Measurements from ENCODE around the gene TMEM218. TPM values are rescaled to one million over a fixed set of nuclear protein-coding genes. Genes with fewer than 3 reads are reported as not detected.

The TMEM218 gene
- total and polyA plus RNA-seq, 5 donors from 2014 or later: 9.7 to 42.8 (median 40.1) TPM

DNA sequence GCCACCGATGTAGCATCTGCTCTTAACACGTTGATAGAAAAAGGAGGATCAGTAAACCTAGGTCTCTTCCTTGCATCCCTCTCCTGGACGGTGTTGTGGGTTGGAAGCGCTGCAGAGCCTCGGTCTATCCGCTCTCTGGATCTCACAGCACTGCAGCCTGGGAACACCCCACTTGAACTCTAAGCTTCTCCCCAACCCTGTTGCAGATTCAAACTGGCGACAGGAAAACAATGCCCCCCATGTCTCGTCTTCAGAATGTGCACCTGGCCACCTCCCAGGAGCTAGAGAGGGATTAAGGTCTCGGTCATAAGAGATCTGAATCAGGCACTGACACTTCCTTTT is 454 bp downstream of the TMEM218 start:
- H3K4me1 ChIP-seq (ENCODE audit: control insufficient read depth, insufficient read depth, low read length, poor library complexity, severe bottlenecking): peaks cover 14% of the 10 kb centered on the region
- H3K36me3 ChIP-seq (ENCODE audit: control insufficient read depth, insufficient read depth, low read length): no peaks in the 10 kb centered on the region
- peak overlapping the region; percentile 79 for H3K27ac ChIP-seq (ENCODE audit: insufficient read depth, low read length, poor library complexity, severe bottlenecking)
- DNase-seq (no peak), ATAC-seq (ENCODE audit: low read depth in 2 of 2) (no peak)
- H3K9me3 Mint-ChIP-seq: peaks cover 0 to 5% (median 0%) of the 10 kb centered on the region in 7 donors
- H3K4me3 Mint-ChIP-seq: peak overlapping the region; percentile 89 to 99 (median 96)
- peaks cover 14 to 28% (median 21%) of the 10 kb centered on the region in 4 donors for H3K4me1 Mint-ChIP-seq
- peaks cover 4% of the 10 kb centered on the region for H3K27me3 Mint-ChIP-seq
- H3K36me3 Mint-ChIP-seq: peaks cover 4% of the 10 kb centered on the region
- H3K9me3 ChIP-seq (ENCODE audit: control insufficient read depth in 2 of 2, low read length in 2 of 2): no peaks in the 10 kb centered on the region
- no peaks in the 10 kb centered on the region for H3K27me3 ChIP-seq (ENCODE audit: control insufficient read depth, insufficient read depth, low read length)
- peak overlapping the region; percentile 96 for H3K4me3 ChIP-seq (ENCODE audit: low read depth, low read length)
- peak overlapping the region; percentile 94 to 100 (median 96) for H3K27ac Mint-ChIP-seq

DNA sequence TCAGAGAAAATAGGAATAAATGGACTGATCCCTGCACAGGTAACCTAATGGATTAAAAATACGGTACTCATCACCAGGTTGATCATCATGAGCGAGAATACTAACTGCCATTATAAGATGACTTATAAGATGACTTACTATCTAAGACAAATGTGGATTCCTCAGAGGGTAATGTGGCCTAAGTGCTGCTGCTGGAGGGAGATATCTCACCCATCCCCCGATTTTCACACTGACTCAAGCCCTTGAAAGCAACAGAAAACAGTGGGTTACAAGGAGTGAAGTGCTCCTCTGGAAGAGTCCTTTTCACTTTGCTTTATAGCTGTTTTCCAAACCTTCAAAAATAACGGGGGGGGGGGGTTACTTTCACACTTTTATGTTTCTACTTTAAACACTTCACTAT is 920 bp downstream of the TMEM218 start:
- H3K4me3 Mint-ChIP-seq: peak overlapping the region; percentile 89 to 99 (median 96)
- H3K4me3 ChIP-seq (ENCODE audit: low read depth, low read length): peak overlapping the region; percentile 96
- H3K4me1 Mint-ChIP-seq: peaks cover 15 to 31% (median 25%) of the 10 kb centered on the region in 4 donors
- peaks cover 0 to 5% (median 0%) of the 10 kb centered on the region in 7 donors for H3K9me3 Mint-ChIP-seq
- H3K9me3 ChIP-seq (ENCODE audit: control insufficient read depth in 2 of 2, low read length in 2 of 2): no peaks in the 10 kb centered on the region
- peaks cover 14% of the 10 kb centered on the region for H3K4me1 ChIP-seq (ENCODE audit: control insufficient read depth, insufficient read depth, low read length, poor library complexity, severe bottlenecking)
- DNase-seq: peak in 1 of 3 donors; percentile 27
- no peak overlapping the region for H3K27ac ChIP-seq (ENCODE audit: insufficient read depth, low read length, poor library complexity, severe bottlenecking)
- no peak for ATAC-seq (ENCODE audit: low read depth in 2 of 2)
- H3K27me3 Mint-ChIP-seq: peaks cover 4% of the 10 kb centered on the region
- H3K36me3 ChIP-seq (ENCODE audit: control insufficient read depth, insufficient read depth, low read length): no peaks in the 10 kb centered on the region
- H3K36me3 Mint-ChIP-seq: peaks cover 4% of the 10 kb centered on the region
- no peaks in the 10 kb centered on the region for H3K27me3 ChIP-seq (ENCODE audit: control insufficient read depth, insufficient read depth, low read length)
- peak overlapping the region in 1 of 3 donors; percentile 94 for H3K27ac Mint-ChIP-seq

DNA sequence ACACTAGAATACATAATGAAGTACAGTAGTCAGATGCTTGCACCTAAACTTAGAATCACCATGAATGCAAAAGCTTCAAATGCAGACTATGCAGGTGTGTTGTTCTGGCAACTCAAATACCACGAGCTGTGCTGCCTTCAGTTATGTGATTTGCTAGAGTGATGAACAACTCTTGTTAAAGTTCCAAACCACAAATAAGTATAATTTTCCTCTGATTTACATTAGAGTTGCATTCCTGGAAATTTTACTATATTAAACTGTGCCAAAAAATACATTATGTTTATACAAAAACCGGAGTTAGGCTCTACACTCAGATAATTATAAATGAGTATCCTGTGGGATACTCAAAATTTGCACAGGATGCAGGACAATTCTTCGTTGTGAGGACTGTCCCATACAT is 3.0 kb downstream of the TMEM218 start:
- no peak overlapping the region for H3K27ac Mint-ChIP-seq

DNA sequence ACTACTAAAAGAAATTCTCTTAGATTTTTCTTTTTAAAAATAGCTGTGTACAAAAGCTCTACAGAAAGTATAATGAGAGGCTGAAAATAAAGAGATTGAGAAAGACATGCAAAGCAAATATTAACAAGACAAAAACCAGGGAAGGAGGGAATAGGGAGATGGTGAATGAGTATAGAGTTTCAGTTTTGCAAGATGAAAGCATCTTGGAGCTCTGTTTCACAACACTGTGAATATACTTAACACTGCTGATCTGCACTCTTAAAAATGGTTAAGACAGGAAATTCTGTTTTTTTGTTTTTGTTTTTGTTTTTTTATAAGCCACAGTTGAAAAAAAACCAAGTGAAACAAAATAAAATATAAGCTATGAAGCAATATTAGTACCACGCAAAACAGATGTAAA is 5.5 kb downstream of the TMEM218 start:
- peaks cover 15% of the 10 kb centered on the region for H3K36me3 Mint-ChIP-seq
- no peak for ATAC-seq (ENCODE audit: low read depth in 2 of 2)

More for the DNA sequence above, 3.0 kb downstream of the TMEM218 start:
- H3K36me3 Mint-ChIP-seq: peaks cover 8% of the 10 kb centered on the region
- H3K9me3 Mint-ChIP-seq: peaks cover 0 to 5% (median 0%) of the 10 kb centered on the region in 7 donors
- H3K9me3 ChIP-seq (ENCODE audit: control insufficient read depth in 2 of 2, low read length in 2 of 2): no peaks in the 10 kb centered on the region
- H3K27me3 ChIP-seq (ENCODE audit: control insufficient read depth, insufficient read depth, low read length): no peaks in the 10 kb centered on the region
- ATAC-seq (ENCODE audit: low read depth in 2 of 2) (no peak), DNase-seq (no peak)
- H3K27ac ChIP-seq (ENCODE audit: insufficient read depth, low read length, poor library complexity, severe bottlenecking): no peak overlapping the region
- H3K4me1 Mint-ChIP-seq: peaks cover 20 to 36% (median 29%) of the 10 kb centered on the region in 4 donors
- H3K36me3 ChIP-seq (ENCODE audit: control insufficient read depth, insufficient read depth, low read length): no peaks in the 10 kb centered on the region
- peaks cover 14% of the 10 kb centered on the region for H3K4me1 ChIP-seq (ENCODE audit: control insufficient read depth, insufficient read depth, low read length, poor library complexity, severe bottlenecking)
- peak overlapping the region in 1 of 4 donors; percentile 8 for H3K4me3 Mint-ChIP-seq
- H3K4me3 ChIP-seq (ENCODE audit: low read depth, low read length): no peak overlapping the region
- H3K27me3 Mint-ChIP-seq: no peaks in the 10 kb centered on the region

DNA sequence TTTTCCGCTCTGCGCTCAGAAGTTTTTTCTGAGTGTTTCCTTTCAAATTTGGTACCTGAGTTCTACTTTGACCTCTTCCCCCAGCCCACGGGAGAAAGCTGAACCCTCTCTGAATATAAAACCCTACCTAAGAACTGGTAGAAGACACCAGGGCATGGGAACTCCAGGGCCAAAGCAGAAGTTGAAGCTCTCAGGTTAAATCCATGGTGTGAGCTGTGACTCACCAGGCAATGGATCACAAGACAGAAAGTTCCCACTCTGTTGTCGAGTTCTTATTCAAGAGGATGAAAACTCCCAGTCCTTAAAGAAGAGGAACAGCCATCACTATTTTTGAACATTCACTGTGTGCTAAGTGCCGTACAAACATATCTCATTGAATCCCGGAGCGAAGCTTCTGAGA is 8.9 kb downstream of the TMEM218 start:
- Histone ChIP-seq H3K4me1 (ENCODE audit: control insufficient read depth, insufficient read depth, low read length, poor library complexity, severe bottlenecking) (no peaks in the 10 kb centered on the region), H3K27ac (ENCODE audit: insufficient read depth, low read length, poor library complexity, severe bottlenecking) (no peak overlapping the region), H3K27me3 (ENCODE audit: control insufficient read depth, insufficient read depth, low read length) (no peaks in the 10 kb centered on the region), H3K9me3 (ENCODE audit: control insufficient read depth in 2 of 2, low read length in 2 of 2) (no peaks in the 10 kb centered on the region), H3K4me3 (ENCODE audit: low read depth, low read length) (no peak overlapping the region), H3K36me3 (ENCODE audit: control insufficient read depth, insufficient read depth, low read length) (peaks cover 24% of the 10 kb centered on the region)
- no peak overlapping the region for H3K4me3 Mint-ChIP-seq
- peaks cover 6 to 17% (median 12%) of the 10 kb centered on the region in 4 donors for H3K4me1 Mint-ChIP-seq
- H3K36me3 Mint-ChIP-seq: peaks cover 36% of the 10 kb centered on the region
- DNase-seq: no peak
- no peaks in the 10 kb centered on the region for H3K9me3 Mint-ChIP-seq
- no peaks in the 10 kb centered on the region for H3K27me3 Mint-ChIP-seq
- no peak for ATAC-seq (ENCODE audit: low read depth in 2 of 2)
- no peak overlapping the region for H3K27ac Mint-ChIP-seq

More for the DNA sequence above, 5.5 kb downstream of the TMEM218 start:
- no peak overlapping the region for H3K27ac ChIP-seq (ENCODE audit: insufficient read depth, low read length, poor library complexity, severe bottlenecking)
- H3K9me3 ChIP-seq (ENCODE audit: control insufficient read depth in 2 of 2, low read length in 2 of 2): no peaks in the 10 kb centered on the region
- Mint-ChIP-seq H3K4me3 (peak overlapping the region in 1 of 4 donors; percentile 21), H3K27me3 (no peaks in the 10 kb centered on the region), H3K4me1 (peaks cover 11 to 28% (median 23%) of the 10 kb centered on the region in 4 donors), H3K9me3 (no peaks in the 10 kb centered on the region), H3K27ac (no peak overlapping the region)
- H3K4me1 ChIP-seq (ENCODE audit: control insufficient read depth, insufficient read depth, low read length, poor library complexity, severe bottlenecking): peaks cover 9% of the 10 kb centered on the region
- H3K27me3 ChIP-seq (ENCODE audit: control insufficient read depth, insufficient read depth, low read length): no peaks in the 10 kb centered on the region
- no peak overlapping the region for H3K4me3 ChIP-seq (ENCODE audit: low read depth, low read length)
- peaks cover 8% of the 10 kb centered on the region for H3K36me3 ChIP-seq (ENCODE audit: control insufficient read depth, insufficient read depth, low read length)
- DNase-seq: no peak

DNA sequence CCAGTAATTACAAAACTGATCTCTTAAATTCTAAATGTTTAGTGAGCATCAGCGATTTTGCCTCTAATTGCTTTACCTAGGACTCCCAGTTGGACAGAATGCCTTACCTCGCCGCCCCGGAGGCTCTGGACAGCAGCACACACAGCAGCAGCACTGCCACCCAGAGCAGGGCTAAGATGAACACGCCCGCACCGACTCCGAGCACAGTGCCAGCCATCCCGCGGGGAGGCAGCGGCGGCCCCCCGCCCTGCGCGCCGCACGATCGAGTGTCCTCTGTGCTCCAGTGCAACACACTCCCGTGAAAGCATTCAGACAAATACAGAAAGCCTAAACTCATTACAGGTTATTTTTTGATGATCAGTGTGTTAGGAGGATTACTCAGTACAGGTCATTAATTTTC is 9.4 kb downstream of the TMEM218 start:
- Histone ChIP-seq H3K36me3 (ENCODE audit: control insufficient read depth, insufficient read depth, low read length) (peaks cover 29% of the 10 kb centered on the region), H3K9me3 (ENCODE audit: control insufficient read depth in 2 of 2, low read length in 2 of 2) (no peaks in the 10 kb centered on the region), H3K27me3 (ENCODE audit: control insufficient read depth, insufficient read depth, low read length) (no peaks in the 10 kb centered on the region), H3K27ac (ENCODE audit: insufficient read depth, low read length, poor library complexity, severe bottlenecking) (no peak overlapping the region), H3K4me3 (ENCODE audit: low read depth, low read length) (no peak overlapping the region), H3K4me1 (ENCODE audit: control insufficient read depth, insufficient read depth, low read length, poor library complexity, severe bottlenecking) (no peaks in the 10 kb centered on the region)
- H3K4me1 Mint-ChIP-seq: peaks cover 6 to 17% (median 12%) of the 10 kb centered on the region in 4 donors
- DNase-seq: no peak
- H3K9me3 Mint-ChIP-seq: no peaks in the 10 kb centered on the region
- no peak overlapping the region for H3K4me3 Mint-ChIP-seq
- H3K36me3 Mint-ChIP-seq: peaks cover 39% of the 10 kb centered on the region
- no peak overlapping the region for H3K27ac Mint-ChIP-seq
- no peaks in the 10 kb centered on the region for H3K27me3 Mint-ChIP-seq
- ATAC-seq (ENCODE audit: low read depth in 2 of 2): no peak

DNA sequence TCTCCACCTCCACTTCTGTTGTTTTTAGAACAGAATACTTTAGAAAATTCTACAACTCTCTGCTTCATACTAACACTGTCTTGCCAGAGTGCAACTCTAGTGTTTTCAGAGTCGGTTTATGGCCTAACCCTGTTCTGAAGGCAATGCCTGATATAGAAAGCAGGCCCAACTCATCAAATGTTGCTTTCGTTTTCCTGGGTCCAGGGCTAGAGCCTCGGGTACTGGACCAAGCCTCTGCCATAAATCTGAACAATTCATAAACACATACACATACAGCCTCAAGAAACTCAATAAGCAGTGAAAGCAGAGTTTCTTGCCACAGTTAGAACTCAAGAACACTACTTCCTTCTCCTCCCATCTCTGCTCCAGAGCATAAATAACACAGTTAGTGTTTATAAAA is 9.8 kb downstream of the TMEM218 start:
- H3K4me1 ChIP-seq (ENCODE audit: control insufficient read depth, insufficient read depth, low read length, poor library complexity, severe bottlenecking): no peaks in the 10 kb centered on the region
- no peaks in the 10 kb centered on the region for H3K9me3 ChIP-seq (ENCODE audit: control insufficient read depth in 2 of 2, low read length in 2 of 2)
- peaks cover 39% of the 10 kb centered on the region for H3K36me3 Mint-ChIP-seq
- H3K4me1 Mint-ChIP-seq: peaks cover 6 to 16% (median 12%) of the 10 kb centered on the region in 4 donors
- H3K27me3 Mint-ChIP-seq: no peaks in the 10 kb centered on the region
- no peak for ATAC-seq (ENCODE audit: low read depth in 2 of 2)
- no peaks in the 10 kb centered on the region for H3K9me3 Mint-ChIP-seq
- H3K4me3 ChIP-seq (ENCODE audit: low read depth, low read length): no peak overlapping the region
- DNase-seq: no peak
- H3K27me3 ChIP-seq (ENCODE audit: control insufficient read depth, insufficient read depth, low read length): no peaks in the 10 kb centered on the region
- peak overlapping the region in 1 of 4 donors; percentile 29 for H3K4me3 Mint-ChIP-seq
- H3K27ac Mint-ChIP-seq: no peak overlapping the region
- H3K27ac ChIP-seq (ENCODE audit: insufficient read depth, low read length, poor library complexity, severe bottlenecking): no peak overlapping the region
- peaks cover 31% of the 10 kb centered on the region for H3K36me3 ChIP-seq (ENCODE audit: control insufficient read depth, insufficient read depth, low read length)

DNA sequence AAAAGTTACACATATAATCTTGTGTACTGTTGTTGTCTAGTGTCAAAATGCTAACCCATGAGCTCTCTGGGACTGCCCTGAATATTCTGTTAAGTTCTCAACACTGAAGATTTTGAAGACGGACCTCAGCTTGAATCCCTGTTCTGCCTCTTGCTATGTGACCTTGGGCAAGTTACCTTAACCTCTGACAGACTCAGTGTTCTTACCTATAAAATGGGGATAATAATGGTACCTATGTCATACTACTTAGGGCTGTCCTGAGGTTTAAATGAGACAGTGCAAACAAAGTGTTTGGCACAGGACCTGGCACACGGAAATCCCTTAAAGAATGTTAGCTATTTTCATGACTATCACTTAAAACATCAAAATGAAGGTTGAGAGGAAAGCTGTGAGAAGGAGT is 11.3 kb downstream of the TMEM218 start:
- no peak overlapping the region for H3K27ac ChIP-seq (ENCODE audit: insufficient read depth, low read length, poor library complexity, severe bottlenecking)
- peaks cover 41% of the 10 kb centered on the region for H3K36me3 ChIP-seq (ENCODE audit: control insufficient read depth, insufficient read depth, low read length)
- Mint-ChIP-seq H3K4me1 (peaks cover under 1 to 5% (median 2%) of the 10 kb centered on the region in 4 donors), H3K9me3 (no peaks in the 10 kb centered on the region), H3K27ac (no peak overlapping the region), H3K27me3 (no peaks in the 10 kb centered on the region), H3K4me3 (no peak overlapping the region), H3K36me3 (peaks cover 44% of the 10 kb centered on the region)
- ATAC-seq (ENCODE audit: low read depth in 2 of 2): no peak
- H3K4me3 ChIP-seq (ENCODE audit: low read depth, low read length): no peak overlapping the region
- no peaks in the 10 kb centered on the region for H3K27me3 ChIP-seq (ENCODE audit: control insufficient read depth, insufficient read depth, low read length)
- no peaks in the 10 kb centered on the region for H3K9me3 ChIP-seq (ENCODE audit: control insufficient read depth in 2 of 2, low read length in 2 of 2)
- DNase-seq: no peak
- no peaks in the 10 kb centered on the region for H3K4me1 ChIP-seq (ENCODE audit: control insufficient read depth, insufficient read depth, low read length, poor library complexity, severe bottlenecking)
